SHP77 (cell line): ENCODE measurements around the gene ZBTB7B.
A peak's percentile ranks its signal among the peaks of the same experiment; 100 is the strongest.

ENCODE experiments used
- DNase-seq, 2 experiments: peaks; one replicate each; lab custom pipeline; 2025; lab: John Stamatoyannopoulos, UW

ZBTB7B gene

DNA sequence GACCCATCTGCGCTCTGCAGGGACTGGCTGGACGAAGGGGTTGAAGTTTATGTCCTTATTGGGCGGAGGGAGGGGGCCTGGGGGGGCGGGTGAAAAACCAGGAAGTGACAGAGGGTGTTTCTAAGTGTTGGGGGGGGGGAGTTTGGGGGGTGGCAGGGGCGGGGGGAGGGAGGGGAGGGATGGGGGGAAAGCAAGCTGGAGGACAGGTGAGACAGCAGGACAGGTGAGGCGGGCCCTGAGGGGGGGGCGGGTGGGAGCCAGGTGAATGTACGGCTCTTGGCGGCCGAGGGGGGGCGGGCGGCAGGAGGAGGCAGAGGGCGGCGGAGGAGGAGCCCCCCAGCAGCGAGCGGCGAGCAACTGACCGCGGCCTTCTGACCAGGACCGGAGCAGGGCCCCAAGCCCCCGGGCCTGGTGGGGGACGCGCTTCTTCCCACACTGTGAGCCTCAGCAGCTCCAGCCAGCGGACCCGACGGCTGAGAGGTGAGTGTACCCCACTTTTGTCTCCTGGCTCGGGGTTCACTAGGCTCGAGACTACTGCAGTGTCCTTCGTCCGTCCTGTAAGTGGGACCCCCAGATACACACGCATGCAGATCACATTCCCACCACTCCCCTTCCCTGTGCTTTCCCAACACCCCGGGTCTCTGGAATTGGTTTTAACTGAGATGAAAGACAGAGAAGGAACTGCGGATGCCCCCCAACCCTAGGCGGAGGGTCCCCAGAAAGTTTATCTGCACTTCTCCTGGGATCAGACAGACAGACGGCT is at the start of gene ZBTB7B:
Gene ZBTB7B, plus strand, starts transcription at position 339 of the 763 bp plus-strand sequence. CDS start 11,859 bp downstream, outside the sequence.
- peak in 1 of 2 experiments; percentile 61 for DNase-seq

DNA sequence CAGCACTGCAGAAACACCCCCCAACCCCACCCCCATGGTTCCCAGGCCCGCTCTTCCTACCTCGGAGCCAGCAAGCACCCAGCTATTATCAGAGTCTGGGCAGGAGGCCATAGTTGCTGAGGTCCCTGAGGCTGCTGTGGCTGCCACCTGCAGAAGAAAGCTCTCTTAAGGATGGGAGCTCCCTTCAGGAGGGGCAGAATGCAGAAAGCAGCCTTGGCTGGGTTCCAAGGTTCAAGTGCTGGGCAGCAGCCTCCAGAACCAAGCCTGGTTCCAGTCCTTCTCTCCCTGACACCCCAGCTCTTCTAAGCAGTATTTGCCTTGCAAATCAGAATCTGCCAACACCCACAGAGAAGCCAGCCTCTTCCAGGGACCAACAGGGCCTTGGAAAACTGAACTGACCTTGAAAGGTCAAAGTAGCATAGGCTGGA is 49.0 kb upstream of the ZBTB7B start:
- no peak for DNase-seq

DNA sequence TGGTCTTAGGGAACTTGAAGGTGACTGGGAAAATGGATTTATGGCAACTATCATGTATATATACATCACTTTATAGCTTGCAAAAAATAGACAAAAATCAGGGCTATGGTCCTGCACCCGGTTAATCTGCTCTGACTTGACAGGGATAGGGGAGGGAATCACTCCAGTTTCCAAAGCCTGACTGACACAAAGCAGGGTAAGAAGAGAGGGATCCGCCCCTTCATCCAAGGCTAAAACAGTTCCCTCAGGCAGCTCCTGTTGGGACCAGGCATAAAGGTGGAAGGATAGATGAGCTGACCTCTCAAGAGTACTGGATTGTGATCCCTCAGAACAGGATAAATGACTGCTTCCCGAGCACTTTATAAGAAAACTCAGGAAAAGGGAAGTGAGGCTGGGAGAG is 48.1 kb upstream of the ZBTB7B start:
- no peak for DNase-seq

DNA sequence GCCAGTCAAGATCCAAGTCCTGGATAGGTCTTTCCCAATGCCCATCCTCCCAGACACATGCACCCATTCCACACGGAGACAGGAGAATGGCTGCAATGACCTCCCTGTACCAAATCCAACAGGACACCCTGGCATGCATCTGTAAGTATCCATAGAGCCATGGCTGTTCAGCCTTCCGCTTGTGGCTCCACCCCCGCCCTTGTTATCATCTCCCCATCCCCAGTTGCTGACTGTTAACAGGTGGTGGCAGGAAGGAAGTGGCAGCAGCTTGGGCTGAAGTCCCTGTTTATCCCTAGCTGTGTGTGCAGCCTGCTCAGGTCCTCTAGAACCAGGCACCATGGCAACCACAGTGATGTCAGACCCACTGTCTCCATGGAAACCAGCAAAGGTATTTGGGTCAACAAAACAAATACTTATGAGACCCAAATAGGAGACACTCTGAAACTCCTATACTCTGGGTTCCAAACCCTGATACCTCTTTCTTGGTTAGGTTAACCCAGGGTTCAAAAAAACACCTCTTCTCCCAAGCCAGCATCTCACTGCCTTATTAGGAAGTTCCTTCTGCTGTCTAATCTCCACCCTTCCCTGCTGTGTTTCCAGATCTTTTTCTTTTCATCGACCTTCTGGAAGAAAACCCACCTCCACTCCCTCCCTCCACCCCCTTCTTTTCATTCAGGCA is 47.4 kb upstream of the ZBTB7B start:
- peak; percentile 92 for DNase-seq

DNA sequence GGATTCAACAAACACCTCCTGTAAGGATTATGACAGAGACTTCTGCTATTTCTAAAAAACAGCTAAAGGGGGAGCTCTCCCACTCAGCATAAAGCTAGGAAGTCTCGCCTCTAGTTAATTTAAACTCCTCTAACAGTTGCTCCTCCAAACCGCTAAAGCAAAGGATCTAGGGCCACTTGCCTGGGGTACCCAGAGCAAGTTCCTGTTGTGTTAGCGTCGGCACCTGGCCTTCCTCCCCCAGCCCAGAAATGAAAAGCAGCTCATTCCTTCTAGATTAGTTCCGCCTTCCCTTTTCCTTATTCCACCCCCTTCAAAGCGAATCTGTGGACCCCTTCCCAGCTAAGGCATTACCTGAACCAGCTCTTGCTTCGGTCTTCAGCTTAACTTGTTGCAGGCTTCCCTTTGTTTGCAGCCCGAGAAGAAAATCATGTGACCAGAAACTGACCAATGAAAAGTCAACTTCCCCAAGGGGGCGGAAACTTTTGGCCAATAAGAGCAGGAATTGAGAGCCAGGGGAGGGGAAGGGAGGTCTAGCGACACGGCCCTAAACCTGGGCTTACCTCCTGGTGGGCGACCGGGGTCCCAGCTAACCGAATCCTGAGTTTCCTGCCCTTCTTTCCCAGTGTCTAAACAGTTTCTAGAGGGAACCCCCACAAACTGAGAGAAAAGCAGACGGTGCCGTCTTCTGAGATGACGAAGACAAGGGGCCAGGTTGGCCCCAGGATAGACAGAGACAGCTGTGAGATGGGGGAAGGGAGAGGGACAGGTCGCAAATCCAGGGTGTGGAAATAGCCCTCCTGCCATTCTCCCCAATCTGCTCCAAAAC is 46.7 kb upstream of the ZBTB7B start, which contains the start of gene PBXIP1:
Gene PBXIP1, minus strand, starts transcription at position 382 of the 826 bp plus-strand sequence. CDS start 2,378 bp downstream, outside the sequence.
- peak; percentile 96 to 98 for DNase-seq

DNA sequence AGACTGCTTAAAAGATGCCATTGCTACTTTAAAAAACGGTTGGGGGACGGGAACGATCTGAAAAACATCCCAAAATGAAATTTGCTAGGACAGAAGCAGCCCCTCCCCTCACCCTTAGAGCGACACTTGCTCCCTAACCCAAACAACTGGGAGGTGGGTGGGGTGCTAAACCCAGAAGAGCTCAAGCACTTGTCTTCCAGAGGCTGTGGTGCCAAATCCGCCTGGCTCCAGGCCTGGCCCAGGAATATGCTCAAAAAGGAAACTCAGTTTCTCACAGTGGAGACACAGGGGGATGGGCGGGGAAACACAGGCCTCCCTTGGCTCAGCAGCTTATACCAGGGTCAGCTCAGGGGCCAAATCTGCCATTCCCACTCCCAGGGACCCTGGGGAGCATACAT is 46.1 kb upstream of the ZBTB7B start:
- DNase-seq, result peak in 1 of 2 experiments; percentile 14

GRCh38 chr1:154957091-154957657 is 45.4 kb upstream of the ZBTB7B start:
- no peak for DNase-seq

GRCh38 chr1:154958036-154958435 is 44.6 kb upstream of the ZBTB7B start:
- no peak for DNase-seq

GRCh38 chr1:154958681-154959425 is 43.7 kb upstream of the ZBTB7B start:
- no peak for DNase-seq

GRCh38 chr1:154959426-154959780 is 43.2 kb upstream of the ZBTB7B start:
- no peak for DNase-seq

DNA sequence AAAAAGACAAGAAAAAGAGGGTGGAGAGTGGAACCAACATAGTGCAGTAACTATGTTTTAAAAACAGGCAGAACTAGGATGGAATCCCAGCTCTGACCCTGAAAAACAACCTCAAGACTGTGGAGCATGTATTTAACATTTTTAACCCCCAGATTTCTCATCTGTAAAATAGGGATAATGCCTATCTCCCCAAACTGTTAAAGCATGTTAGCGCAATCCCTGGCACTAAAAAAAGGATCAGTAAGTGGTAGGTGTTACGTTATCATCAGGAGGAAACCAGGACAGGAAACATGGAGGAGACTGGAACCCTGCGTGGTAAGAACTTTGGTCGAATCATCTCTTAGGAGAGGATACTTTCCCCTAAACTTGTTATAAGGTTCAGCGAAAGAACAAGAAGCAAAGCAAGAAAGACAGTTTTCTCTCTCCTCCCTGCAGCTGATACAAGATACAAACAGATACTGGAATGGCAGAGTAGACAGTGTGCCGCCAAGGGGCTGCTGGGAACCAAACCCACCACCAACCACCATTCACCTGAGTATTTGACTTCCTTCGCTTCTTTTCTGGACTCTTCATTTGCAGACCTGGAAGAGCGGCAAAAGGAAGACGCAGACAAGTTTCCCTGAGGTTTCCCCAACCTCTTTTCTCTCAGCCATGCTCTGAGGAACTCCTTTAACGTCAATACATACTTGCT is 42.0 kb upstream of the ZBTB7B start:
- DNase-seq, result no peak

DNA sequence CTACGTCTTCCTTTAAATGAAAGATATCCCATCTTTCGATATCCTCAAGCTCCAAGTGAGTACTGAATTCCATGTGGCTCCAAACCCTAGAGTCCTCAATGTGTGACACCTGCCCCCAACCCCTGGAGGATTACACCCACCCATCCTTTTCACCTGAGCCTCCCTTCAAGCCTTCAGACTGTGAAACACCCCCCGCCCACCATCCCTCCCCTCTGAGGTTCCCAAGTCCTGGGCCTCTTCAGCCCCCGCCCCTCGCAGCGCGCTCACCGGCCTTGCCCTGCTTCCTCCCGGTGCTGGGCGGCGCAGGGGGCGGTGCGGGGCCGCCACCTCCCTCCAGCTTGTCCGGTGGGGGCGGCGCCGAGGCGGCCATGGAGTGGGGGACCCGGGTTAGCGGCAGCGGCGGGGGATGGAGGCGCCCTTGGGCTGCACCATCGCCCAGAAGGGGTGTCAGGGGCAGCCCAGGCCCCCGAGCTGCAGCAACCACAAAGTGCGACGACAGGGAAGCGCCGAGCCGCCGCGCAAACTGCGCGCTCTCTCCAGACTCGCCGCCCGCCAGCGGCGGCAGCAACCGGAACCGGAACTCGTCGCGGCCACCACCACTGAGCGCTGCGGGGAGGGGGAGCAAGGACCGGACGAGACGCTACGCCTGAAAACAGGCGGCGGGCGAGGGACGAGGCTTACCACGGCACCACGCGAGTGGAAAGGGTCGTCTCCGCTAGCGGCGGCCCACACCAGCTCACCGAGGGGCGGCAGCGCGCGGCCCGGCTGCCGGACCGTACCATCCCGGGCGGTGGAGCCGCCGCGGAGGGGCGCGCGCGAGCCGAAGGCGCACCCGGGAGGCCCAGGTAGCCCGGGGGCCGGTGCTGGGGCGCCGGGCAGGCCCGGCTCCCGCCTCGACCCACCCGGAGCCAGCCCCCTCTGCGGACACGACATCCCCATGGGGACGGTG is 41.1 kb upstream of the ZBTB7B start, which contains the start of gene PYGO2:
Gene PYGO2, minus strand, starts transcription at position 576 of the 949 bp plus-strand sequence. Its CDS starts 206 bp downstream, at position 370.
- peak; percentile 77 to 95 for DNase-seq

- DNase-seq, result peak in 1 of 2 experiments; percentile 27
Observed at GRCh38 chr1:154962156-154962749, 40.3 kb upstream of the ZBTB7B start.

DNA sequence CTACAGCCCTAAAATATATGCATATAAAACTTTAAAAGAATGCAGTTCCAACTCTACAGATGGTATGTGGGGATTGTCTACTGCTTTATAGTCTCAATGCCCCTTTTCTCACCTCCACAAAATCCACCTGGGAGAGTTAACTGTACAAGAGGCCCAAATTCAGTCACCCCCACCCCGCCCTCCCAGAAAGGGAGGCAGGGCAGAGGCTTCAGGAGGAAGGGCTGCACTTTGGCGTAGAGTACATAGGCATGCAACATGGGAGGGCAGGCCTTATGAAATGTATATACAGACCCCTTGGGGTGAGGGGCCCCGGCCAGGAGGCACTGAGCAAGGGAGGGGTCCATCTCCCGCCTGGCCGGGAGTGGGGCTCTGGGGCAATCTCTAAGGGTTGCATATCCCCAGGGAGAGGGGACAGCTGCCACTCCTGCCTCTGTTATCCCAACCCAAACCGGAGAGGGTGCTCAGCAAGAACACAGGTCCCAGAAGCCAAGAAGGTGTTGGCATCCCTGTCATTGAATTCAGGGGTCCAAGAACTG is 39.7 kb upstream of the ZBTB7B start:
- DNase-seq, result no peak

DNA sequence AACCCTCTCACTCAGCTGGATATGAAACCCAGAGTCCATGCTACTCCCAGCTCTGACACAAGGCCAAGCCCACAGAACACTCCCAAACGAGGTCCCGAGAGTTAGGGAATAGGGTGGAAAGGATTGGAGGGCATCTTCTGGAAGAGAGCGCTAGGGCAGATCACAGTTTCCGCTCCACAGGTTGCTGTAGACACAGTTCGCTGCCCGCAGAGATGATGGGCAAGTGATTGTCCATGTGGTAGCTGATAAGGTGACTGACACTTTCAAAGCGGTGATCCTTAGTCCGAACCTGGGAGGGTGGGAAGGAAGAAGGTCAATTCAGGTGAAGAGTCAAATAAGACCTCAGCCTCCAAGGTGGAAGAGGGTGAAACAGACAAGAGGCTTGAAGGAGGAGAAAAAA is 39.0 kb upstream of the ZBTB7B start:
- DNase-seq, result no peak

DNA sequence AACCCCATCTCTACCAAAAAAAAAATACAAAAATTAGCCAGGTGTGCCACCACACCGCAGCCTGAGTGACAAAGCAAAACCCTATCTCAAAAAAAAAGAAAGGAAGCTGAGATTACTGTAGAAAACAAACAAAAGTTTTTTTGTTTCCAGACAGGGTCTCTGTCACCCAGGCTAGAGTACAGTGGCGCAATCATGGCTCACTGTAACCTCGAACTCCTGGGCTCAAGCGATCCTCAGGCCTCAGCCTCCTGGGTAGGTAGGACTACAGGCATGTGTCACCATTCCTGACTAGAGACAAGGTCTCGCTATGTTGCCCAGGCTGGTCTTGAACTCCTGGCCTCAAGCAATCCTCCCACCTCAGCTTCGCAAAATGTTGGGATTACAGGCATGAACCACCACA is 38.2 kb upstream of the ZBTB7B start:
- no peak for DNase-seq

DNA sequence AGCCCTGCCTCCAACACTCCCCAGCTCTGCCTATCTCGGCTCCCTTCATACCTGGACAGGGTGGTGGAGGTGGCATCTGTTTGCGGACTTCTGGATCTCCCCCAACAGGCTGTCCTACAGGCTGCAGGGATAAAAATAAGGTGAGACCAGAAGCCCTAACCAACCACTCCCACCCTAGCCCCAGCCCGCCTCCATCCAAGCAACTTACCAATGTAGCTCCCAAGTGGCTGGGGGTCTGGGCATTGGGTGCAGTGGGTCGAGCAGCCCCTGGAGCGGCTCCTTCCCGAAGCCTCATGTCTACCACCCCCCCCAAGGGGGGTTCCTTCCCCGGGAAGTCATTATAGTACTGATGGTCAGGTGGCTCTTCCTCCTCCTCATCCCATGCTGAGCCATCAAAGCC is 36.5 kb upstream of the ZBTB7B start:
- no peak for DNase-seq

DNA sequence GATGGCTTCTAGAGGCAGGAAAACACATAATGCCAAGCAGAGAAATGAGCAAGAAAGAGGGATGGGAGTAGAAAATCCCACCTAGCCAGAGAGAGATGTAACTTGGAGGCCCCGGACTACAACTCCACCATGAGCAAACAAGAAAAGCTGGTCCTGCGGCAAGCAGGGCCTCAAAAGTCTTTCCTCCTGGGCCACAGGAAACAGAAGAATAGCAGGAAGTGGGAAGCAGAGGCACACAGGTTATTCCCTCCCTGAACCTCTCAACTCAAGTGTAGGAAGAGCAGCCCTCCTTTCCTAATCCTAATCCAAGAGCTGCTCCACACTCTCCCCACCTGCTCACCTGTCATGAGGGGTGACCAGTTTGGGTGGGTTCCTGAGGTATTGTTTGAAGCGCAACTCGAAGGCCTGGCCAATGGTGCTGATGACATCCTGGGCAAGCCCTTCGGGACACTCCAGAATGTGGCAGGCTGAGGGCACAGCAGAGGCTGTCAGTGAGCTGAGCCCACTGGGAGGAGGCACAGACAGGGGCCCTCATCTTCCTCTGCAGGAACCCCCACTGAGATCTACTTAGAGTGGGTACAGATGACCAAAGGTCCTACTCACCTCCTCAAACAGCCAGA is 35.2 kb upstream of the ZBTB7B start:
- DNase-seq, result no peak
